ENCODE measurements around the gene ATF4.

ATF4 gene

DNA sequence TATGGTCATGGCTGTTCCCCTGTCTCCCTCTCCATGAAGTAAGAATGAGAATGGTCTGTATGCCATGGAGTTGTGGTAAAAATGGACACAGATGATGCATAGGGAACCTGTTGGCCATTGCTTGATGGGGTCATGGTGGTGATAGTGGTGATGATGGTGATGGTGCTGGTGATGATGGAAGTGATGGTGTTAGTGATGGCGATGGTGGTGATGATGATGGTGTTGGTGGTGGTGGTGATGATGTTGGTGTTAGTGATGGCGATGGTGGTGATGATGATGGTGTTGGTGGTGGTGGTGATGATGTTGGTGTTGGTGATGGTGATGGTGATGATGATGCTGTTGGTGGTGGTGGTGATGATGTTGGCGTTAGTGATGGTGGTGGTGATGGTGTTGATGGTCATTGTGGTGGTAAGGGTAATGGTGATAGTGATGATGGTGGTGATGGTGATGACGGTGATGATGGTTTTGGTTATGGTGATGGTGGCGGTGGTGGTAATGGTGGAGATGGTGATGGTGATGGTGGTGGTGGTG is 45.1 kb downstream of the ATF4 start (continued):
- TF ChIP-seq ZFP41 (tag by site-specific recombination; IDR thresholded peaks at IDR 0.05; ENCODE audit: borderline replicate concordance) (no peak), KLF8 (tag by site-specific recombination; IDR thresholded peaks at IDR 0.05) (no peak), SCRT2 (tag by site-specific recombination; IDR thresholded peaks at IDR 0.05) (peak; percentile 47; the same call in 1 of the 2 replicates), ZNF549 (tag by site-specific recombination; IDR thresholded peaks at IDR 0.05) (no peak), SALL2 (tag by site-specific recombination; IDR thresholded peaks at IDR 0.05; ENCODE audit: borderline replicate concordance) (no peak), ZNF112 (tag by site-specific recombination; IDR thresholded peaks at IDR 0.05) (no peak), ZNF354C (tag by site-specific recombination; IDR thresholded peaks at IDR 0.05; ENCODE audit: borderline replicate concordance, low read depth) (no peak), ZNF654 (tag by site-specific recombination; IDR thresholded peaks at IDR 0.05; ENCODE audit: low read depth) (no peak)

DNA sequence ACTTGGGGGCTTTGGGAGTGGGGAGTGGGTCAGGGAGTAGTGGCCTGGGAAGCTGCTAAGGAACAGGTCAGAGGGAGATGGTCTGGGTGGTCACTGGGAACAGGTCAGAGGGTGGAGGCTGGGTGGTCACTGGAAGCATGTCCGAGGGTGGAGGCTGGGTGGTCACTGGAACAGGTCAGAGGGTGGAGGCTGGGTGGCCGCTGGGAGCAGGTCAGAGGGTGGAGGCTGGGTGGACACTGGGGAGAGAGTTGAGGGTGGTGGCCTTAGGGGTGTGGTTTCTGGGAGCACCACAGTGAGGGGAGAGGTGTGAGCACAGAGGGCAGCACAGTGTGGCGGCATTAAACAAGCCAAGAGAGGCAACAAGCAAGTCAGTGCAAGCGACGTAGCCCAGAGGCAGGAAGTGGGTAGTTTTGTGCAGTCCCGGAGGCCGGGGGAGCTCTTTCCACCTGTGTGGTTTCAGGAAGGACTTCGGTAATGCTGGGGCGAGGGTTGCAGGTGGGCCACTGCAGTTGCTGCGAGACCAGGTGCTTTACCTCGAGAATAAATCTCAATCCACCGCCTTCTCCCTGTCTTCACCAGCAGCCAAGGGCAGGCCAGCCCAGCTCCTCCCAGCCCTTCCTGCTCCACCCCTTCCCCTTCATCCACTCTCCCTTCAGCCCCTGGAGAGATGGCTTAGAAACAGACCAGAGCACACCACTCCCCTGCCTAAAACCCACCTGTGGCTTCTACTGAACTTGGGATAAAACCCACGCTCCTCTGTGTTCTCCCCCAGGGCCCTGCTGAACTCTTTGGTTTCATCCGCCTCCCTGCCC is 47.0 kb downstream of the ATF4 start:
- CTCF ChIA-PET = interaction anchor here (0.6 kb wide), 1 partner anchor 25 kb away, joined by 3 read pairs; no protein-coding TSS in a partner anchor
- Histone ChIP-seq H3K4me1 (ENCODE audit: control insufficient read depth, insufficient read depth, low read length) (no peaks in the 10 kb centered on the region), H3K27ac (ENCODE audit: extremely low read depth, low read depth, low read length) (no peak overlapping the region), H3K9me3 (ENCODE audit: control insufficient read depth, insufficient read depth, low read depth, low read length) (no peaks in the 10 kb centered on the region), H3K4me3 (ENCODE audit: low read depth, low read length) (no peak overlapping the region), H3K36me3 (ENCODE audit: control insufficient read depth in 2 of 2, insufficient read depth in 1 of 2, low read length in 2 of 2) (no peaks in the 10 kb centered on the region)
- TF ChIP-seq ZNF248 (tag by site-specific recombination; IDR thresholded peaks at IDR 0.05) (no peak), SCRT2 (tag by site-specific recombination; IDR thresholded peaks at IDR 0.05) (peak; percentile 85), KLF1 (tag by site-specific recombination; IDR thresholded peaks at IDR 0.05) (peak; percentile 33; the same call in 1 of the 2 replicates)
- POLR2A ChIA-PET = interaction anchor here (0.6 kb wide), 1 partner anchor 820 kb away, joined by 4 read pairs; no protein-coding TSS in a partner anchor

DNA sequence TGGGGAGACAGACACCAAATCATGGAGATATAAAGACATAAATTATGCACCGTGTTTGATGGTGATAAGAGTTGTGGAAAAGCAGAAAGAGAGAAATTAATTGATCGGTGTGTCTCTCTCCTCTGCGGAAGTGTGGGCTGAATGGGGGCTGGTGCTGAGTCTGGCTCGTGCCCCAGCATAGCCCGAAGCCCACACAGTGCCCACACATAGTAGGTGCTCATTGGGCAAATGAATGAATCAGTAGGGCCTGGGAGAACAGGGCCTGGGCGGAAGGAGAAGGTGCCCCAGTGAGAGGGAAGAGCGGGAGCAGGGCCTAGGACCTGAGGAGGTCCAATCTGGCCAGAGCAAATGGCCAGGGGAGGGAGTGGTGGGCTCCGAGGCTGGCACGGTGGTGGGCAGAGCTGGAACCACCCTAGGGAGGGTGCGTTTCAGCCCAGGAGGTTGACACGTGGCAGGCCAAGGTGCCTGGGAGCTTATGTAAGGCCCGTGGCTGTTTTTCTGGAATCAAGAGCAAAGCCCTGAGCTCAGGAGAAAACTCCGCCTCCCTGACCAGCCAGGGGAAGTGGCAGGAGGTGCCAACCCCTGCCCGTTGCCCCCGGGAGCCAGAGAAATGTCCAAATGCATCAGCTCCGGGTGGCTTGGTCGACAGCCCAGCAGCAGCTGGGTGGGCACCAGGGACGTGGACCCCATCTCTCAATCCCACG is 48.1 kb downstream of the ATF4 start:
- TF ChIP-seq EGR2 (tag by site-specific recombination; IDR thresholded peaks at IDR 0.05; ENCODE audit: low read depth) = peak; percentile 91
- TF ChIP-seq, protein P1, sequence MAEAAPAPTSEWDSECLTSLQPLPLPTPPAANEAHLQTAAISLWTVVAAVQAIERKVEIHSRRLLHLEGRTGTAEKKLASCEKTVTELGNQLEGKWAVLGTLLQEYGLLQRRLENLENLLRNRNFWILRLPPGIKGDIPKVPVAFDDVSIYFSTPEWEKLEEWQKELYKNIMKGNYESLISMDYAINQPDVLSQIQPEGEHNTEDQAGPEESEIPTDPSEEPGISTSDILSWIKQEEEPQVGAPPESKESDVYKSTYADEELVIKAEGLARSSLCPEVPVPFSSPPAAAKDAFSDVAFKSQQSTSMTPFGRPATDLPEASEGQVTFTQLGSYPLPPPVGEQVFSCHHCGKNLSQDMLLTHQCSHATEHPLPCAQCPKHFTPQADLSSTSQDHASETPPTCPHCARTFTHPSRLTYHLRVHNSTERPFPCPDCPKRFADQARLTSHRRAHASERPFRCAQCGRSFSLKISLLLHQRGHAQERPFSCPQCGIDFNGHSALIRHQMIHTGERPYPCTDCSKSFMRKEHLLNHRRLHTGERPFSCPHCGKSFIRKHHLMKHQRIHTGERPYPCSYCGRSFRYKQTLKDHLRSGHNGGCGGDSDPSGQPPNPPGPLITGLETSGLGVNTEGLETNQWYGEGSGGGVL (tag by site-specific recombination; IDR thresholded peaks at IDR 0.05) = no peak
- TF ChIP-seq ZFHX2 (tag by site-specific recombination; conservative IDR thresholded peaks at IDR 0.05) = peak; percentile 81
- Histone ChIP-seq H3K27ac (ENCODE audit: extremely low read depth, low read depth, low read length) (no peak overlapping the region), H3K9me3 (ENCODE audit: control insufficient read depth, insufficient read depth, low read depth, low read length) (no peaks in the 10 kb centered on the region), H3K36me3 (ENCODE audit: control insufficient read depth in 2 of 2, insufficient read depth in 1 of 2, low read length in 2 of 2) (no peaks in the 10 kb centered on the region), H3K4me3 (ENCODE audit: low read depth, low read length) (no peak overlapping the region), H3K4me1 (ENCODE audit: control insufficient read depth, insufficient read depth, low read length) (no peaks in the 10 kb centered on the region)
- POLR2A ChIA-PET = no interaction called here
- CTCF ChIA-PET = no interaction called here

DNA sequence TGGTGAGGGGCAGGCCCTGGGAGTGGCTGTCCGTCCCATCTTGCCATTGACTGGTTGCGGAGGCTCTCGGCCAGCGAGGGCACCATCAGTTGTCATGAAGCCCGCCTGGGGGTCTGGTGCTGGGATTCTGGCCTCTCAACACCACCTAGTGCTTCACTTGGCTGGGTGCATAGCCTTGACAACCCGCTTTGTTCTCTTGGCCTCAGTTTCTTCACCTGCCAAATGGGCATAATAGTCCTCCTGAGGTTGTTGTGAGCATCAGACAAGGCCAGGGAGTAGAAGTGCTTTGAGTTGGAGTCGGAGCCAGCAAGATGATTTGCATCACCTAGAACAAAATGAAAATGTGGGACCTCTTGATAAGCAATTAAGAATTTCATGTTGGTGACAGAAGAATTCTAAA is 48.7 kb downstream of the ATF4 start:
- no peaks in the 10 kb centered on the region for H3K36me3 ChIP-seq (ENCODE audit: control insufficient read depth in 2 of 2, insufficient read depth in 1 of 2, low read length in 2 of 2)
- CTCF ChIA-PET = no interaction called here
- H3K4me1 ChIP-seq (ENCODE audit: control insufficient read depth, insufficient read depth, low read length) = no peaks in the 10 kb centered on the region
- POLR2A ChIA-PET = interaction anchor here (0.6 kb wide), 1 partner anchor 16 kb away, joined by 4 read pairs; no protein-coding TSS in a partner anchor
- no peak overlapping the region for H3K4me3 ChIP-seq (ENCODE audit: low read depth, low read length)
- H3K9me3 ChIP-seq (ENCODE audit: control insufficient read depth, insufficient read depth, low read depth, low read length) = no peaks in the 10 kb centered on the region
- H3K27ac ChIP-seq (ENCODE audit: extremely low read depth, low read depth, low read length) = no peak overlapping the region
- TF ChIP-seq, protein P2, sequence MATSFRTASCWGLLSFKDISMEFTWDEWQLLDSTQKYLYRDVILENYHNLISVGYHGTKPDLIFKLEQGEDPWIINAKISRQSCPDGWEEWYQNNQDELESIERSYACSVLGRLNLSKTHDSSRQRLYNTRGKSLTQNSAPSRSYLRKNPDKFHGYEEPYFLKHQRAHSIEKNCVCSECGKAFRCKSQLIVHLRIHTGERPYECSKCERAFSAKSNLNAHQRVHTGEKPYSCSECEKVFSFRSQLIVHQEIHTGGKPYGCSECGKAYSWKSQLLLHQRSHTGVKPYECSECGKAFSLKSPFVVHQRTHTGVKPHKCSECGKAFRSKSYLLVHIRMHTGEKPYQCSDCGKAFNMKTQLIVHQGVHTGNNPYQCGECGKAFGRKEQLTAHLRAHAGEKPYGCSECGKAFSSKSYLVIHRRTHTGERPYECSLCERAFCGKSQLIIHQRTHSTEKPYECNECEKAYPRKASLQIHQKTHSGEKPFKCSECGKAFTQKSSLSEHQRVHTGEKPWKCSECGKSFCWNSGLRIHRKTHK (tag by site-specific recombination; IDR thresholded peaks at IDR 0.05) = no peak
- TF ChIP-seq GLI2 (tag by site-specific recombination; IDR thresholded peaks at IDR 0.05; ENCODE audit: borderline replicate concordance, low read depth) (no peak), ZSCAN16 (tag by site-specific recombination; IDR thresholded peaks at IDR 0.05) (no peak), SETDB1 (IDR thresholded peaks at IDR 0.05; ENCODE audit: insufficient read length, low read length) (no peak), ZNF555 (tag by site-specific recombination; conservative IDR thresholded peaks at IDR 0.05) (no peak), ZNF521 (tag by site-specific recombination; IDR thresholded peaks at IDR 0.05) (no peak), GLIS1 (tag by site-specific recombination; IDR thresholded peaks at IDR 0.05) (no peak), ZNF626 (tag by site-specific recombination; IDR thresholded peaks at IDR 0.05) (no peak)
- TF ChIP-seq, protein P3, sequence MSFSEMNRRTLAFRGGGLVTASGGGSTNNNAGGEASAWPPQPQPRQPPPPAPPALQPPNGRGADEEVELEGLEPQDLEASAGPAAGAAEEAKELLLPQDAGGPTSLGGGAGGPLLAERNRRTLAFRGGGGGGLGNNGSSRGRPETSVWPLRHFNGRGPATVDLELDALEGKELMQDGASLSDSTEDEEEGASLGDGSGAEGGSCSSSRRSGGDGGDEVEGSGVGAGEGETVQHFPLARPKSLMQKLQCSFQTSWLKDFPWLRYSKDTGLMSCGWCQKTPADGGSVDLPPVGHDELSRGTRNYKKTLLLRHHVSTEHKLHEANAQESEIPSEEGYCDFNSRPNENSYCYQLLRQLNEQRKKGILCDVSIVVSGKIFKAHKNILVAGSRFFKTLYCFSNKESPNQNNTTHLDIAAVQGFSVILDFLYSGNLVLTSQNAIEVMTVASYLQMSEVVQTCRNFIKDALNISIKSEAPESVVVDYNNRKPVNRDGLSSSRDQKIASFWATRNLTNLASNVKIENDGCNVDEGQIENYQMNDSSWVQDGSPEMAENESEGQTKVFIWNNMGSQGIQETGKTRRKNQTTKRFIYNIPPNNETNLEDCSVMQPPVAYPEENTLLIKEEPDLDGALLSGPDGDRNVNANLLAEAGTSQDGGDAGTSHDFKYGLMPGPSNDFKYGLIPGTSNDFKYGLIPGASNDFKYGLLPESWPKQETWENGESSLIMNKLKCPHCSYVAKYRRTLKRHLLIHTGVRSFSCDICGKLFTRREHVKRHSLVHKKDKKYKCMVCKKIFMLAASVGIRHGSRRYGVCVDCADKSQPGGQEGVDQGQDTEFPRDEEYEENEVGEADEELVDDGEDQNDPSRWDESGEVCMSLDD (tag by site-specific recombination; IDR thresholded peaks at IDR 0.05) = no peak
